GM10248 (cell line): Measurements from ENCODE around the gene FARS2.
A peak's percentile ranks its signal among the peaks of the same experiment; 100 is the strongest.

Experiments
- CTCF ChIA-PET: fragments of 300-600 bp; sonication (Branson Sonifier 250); formaldehyde crosslinking; extraction: SDS; loops from one replicate; lab custom pipeline; 2021; ENCODE audit warnings: antibody characterized with exemption; lab: Yijun Ruan, JAX
- POLR2A ChIA-PET: fragments of 350-650 bp; sonication (Branson Sonifier 250); formaldehyde crosslinking; extraction: SDS; loops from one replicate; lab custom pipeline; 2020; ENCODE audit warnings: antibody characterized with exemption; lab: Yijun Ruan, JAX
- DNase-seq: peaks from one replicate; pipeline ENCODE4 v3.0.0; 2012; ENCODE audit errors: extremely low spot score
- CTCF ChIP-seq: IDR thresholded peaks from 2 replicates; pipeline ENCODE4 v1.5.1; 2012; ENCODE audit warnings: mild to moderate bottlenecking, low read depth; ENCODE audit errors: extremely low read depth, missing control alignments, control extremely low read depth

The FARS2 gene

GRCh38 chr6:5622276-5623005, 361.1 kb downstream of the FARS2 start:
- CTCF ChIA-PET, result interaction anchor here (1.0 to 2.0 kb wide), 5 partner anchors 9 to 53 kb away, joined by 3 to 5 read pairs (median 3); no protein-coding TSS in a partner anchor
- no peak for DNase-seq

GRCh38 chr6:5623769-5624168, 362.5 kb downstream of the FARS2 start:
- ChIA-PET POLR2A (no interaction called here), CTCF (interaction anchor here (1.7 kb wide), 1 partner anchor 10 kb away, joined by 4 read pairs; no protein-coding TSS in a partner anchor)
- TF ChIP-seq CTCF, result no peak
- DNase-seq, result no peak

More at GRCh38 chr6:5622276-5623005, 361.1 kb downstream of the FARS2 start:
- POLR2A ChIA-PET, result no interaction called here
- TF ChIP-seq CTCF, result no peak

- ChIA-PET CTCF (no interaction called here), POLR2A (no interaction called here)
- DNase-seq, result no peak
- no peak for TF ChIP-seq CTCF
Measured at GRCh38 chr6:5624256-5624655, 362.9 kb downstream of the FARS2 start.

GRCh38 chr6:5626727-5627426, 365.6 kb downstream of the FARS2 start:
- CTCF ChIA-PET, result interaction anchor here (1.4 kb wide), 1 partner anchor 10 kb away, joined by 3 read pairs; no protein-coding TSS in a partner anchor
- POLR2A ChIA-PET, result no interaction called here
- no peak for TF ChIP-seq CTCF
- peak; percentile 38 for DNase-seq

- CTCF ChIA-PET, result no interaction called here
- no peak for TF ChIP-seq CTCF
- no peak for DNase-seq
- POLR2A ChIA-PET, result no interaction called here
Measured at GRCh38 chr6:5630636-5631035, 369.3 kb downstream of the FARS2 start.

- no peak for DNase-seq
- ChIA-PET POLR2A (no interaction called here), CTCF (no interaction called here)
- no peak for TF ChIP-seq CTCF
Measured at GRCh38 chr6:5632348-5632935, 371.1 kb downstream of the FARS2 start.
